K562 (cell line): ENCODE measurements around the gene RELL1. TPM values are rescaled to one million over a fixed set of nuclear protein-coding genes. Genes with fewer than 3 reads are reported as not detected.

Experiments used
- ATAC-seq: fragments of 200-7000 bp; cut with Tn5 transposase; 3 replicates; pipeline ENCODE4 v1.9.1; 2020; ENCODE audit warnings: moderate library complexity
- BruUV-seq: library from RNA; stranded (reverse); fragments of 400-500 nt; replicated peaks from 2 replicates; lab custom pipeline; 2021; lab: Mats Ljungman, UMichigan
- CTCF ChIA-PET: fragments of 300-600 bp; formaldehyde crosslinking; extraction: SDS; loops from one replicate; lab custom pipeline; 2021; ENCODE audit warnings: low intra/inter-chr PET ratio; lab: Yijun Ruan, JAX
- POLR2A ChIA-PET: fragments of 300-600, 350-650 bp; sonication (Branson Sonifier 250); formaldehyde crosslinking; extraction: SDS; loops from one replicate; lab custom pipeline; 2021; ENCODE audit warnings: antibody characterized with exemption, inconsistent platforms; lab: Yijun Ruan, JAX
- DNase-seq, 4 experiments: peaks; one replicate each; pipeline versions ENCODE4 v3.0.0 to v3.0.0-alpha.2; 2011 to 2018; ENCODE audit warnings: low spot score in 3 of 4, mixed read lengths in 3 of 4; ENCODE audit errors: extremely low read depth in 1 of 4
- FAIRE-seq: peaks from 2 replicates; lab custom pipeline; 2011; peaks lifted over from hg19 to GRCh38; lab: Jason Lieb, UNC
- H2AFZ ChIP-seq: 2 replicates; pipeline ENCODE4 v1.6.0; 2011; ENCODE audit warnings: low read depth, low read length, control low read depth, inconsistent platforms
- H3K27ac ChIP-seq: fragments of 200-600 bp; 3 replicates; pipeline ENCODE4 v1.8.0; 2011; ENCODE audit warnings: low read depth, mild to moderate bottlenecking, control low read depth, inconsistent platforms, low read length, moderate library complexity, mixed read lengths; ENCODE audit errors: extremely low read depth
- H3K27me3 ChIP-seq, 2 experiments: fragments of 300-600 bp in 1 of 2; 2 replicates in 1 of 2; 3 replicates in 1 of 2; pipeline versions ENCODE4 v1.6.0 to v1.8.0; 2011; ENCODE audit warnings: inconsistent platforms in 2 of 2, low read length in 2 of 2, mild to moderate bottlenecking in 1 of 2, mixed read lengths in 1 of 2, moderate library complexity in 1 of 2; ENCODE audit not compliant: control insufficient read depth in 2 of 2, insufficient read depth in 2 of 2
- H3K36me3 ChIP-seq: fragments of 300-600 bp; 3 replicates; pipeline ENCODE4 v1.8.0; 2011; ENCODE audit warnings: mild to moderate bottlenecking, low read length, inconsistent platforms; ENCODE audit not compliant: control insufficient read depth, insufficient read depth
- H3K4me1 ChIP-seq, 2 experiments: fragments of 200-600 bp in 1 of 2; replicated peaks in 1 of 2; 2 replicates in 1 of 2; 3 replicates in 1 of 2; pipeline versions ENCODE4 v1.5.1 to v1.8.0; 2011; ENCODE audit warnings: inconsistent platforms in 2 of 2, low read length in 2 of 2, mild to moderate bottlenecking in 1 of 2, mixed read lengths in 1 of 2, moderate library complexity in 1 of 2; ENCODE audit not compliant: control insufficient read depth in 2 of 2, insufficient read depth in 2 of 2
- H3K4me2 ChIP-seq: 2 replicates; pipeline ENCODE4 v1.6.1; 2011; ENCODE audit warnings: low read length, control low read depth, inconsistent platforms, mixed read lengths; ENCODE audit not compliant: insufficient read depth
- H3K4me3 ChIP-seq: fragments of 200-600 bp; sonication (generic), shearing (Covaris generic); 2 replicates; pipeline ENCODE4 v1.5.1; 2016; ENCODE audit warnings: control low read depth, inconsistent platforms
- H3K79me2 ChIP-seq: fragments of 200-600 bp; 3 replicates; pipeline ENCODE4 v1.8.0; 2011; ENCODE audit warnings: low read length, inconsistent platforms; ENCODE audit not compliant: control insufficient read depth, insufficient read depth
- H3K9ac ChIP-seq, 2 experiments: 2 replicates each; pipeline versions ENCODE4 v1.6.0 to v1.6.1; 2011; ENCODE audit warnings: low read depth in 2 of 2, low read length in 2 of 2, control low read depth in 1 of 2, inconsistent platforms in 1 of 2, mild to moderate bottlenecking in 1 of 2, mixed read lengths in 1 of 2; ENCODE audit not compliant: insufficient read depth in 1 of 2
- H3K9me1 ChIP-seq: one replicate; pipeline ENCODE4 v1.6.0; 2011; ENCODE audit warnings: inconsistent platforms, mild to moderate bottlenecking, low read length, moderate library complexity; ENCODE audit not compliant: control insufficient read depth, insufficient read depth
- H3K9me3 ChIP-seq: replicated peaks from 2 replicates; pipeline ENCODE4 v1.5.1; 2011; ENCODE audit warnings: low read depth, low read length, inconsistent platforms; ENCODE audit not compliant: control insufficient read depth, insufficient read depth
- H4K20me1 ChIP-seq: replicated peaks from 2 replicates; pipeline ENCODE4 v1.6.1; 2011; ENCODE audit warnings: low read length, inconsistent platforms, mixed read lengths; ENCODE audit not compliant: control insufficient read depth, insufficient read depth
- BCLAF1 ChIP-seq, 2 experiments: fragments of 450-650 bp in 1 of 2; IDR thresholded peaks; 2 replicates each; pipeline ENCODE4 v1.6.1; 2011 to 2017; ENCODE audit warnings: low read depth in 2 of 2, antibody characterized with exemption in 1 of 2, borderline replicate concordance in 1 of 2, low read length in 1 of 2, mild to moderate bottlenecking in 1 of 2, mixed read lengths in 1 of 2; ENCODE audit not compliant: control insufficient read depth in 1 of 2
- MBD2 ChIP-seq: sonication (generic); IDR thresholded peaks from 2 replicates; pipeline ENCODE4 v1.6.1; 2016; ENCODE audit warnings: low read depth, borderline replicate concordance
- ZNF197 ChIP-seq: fragments of 200-800 bp; sonication (Bioruptor generic); IDR thresholded peaks from 2 replicates; pipeline ENCODE4 v1.6.1; 2016; ENCODE audit warnings: low read depth, missing genetic modification characterization, missing compliant biosample characterization
- WGBS: fragments of 100-300 bp; shearing (Covaris generic); methylation state at CpG from one replicate; pipeline ENCODE4 v1.1.6; 2016; ENCODE audit warnings: low coverage, mixed read lengths; ENCODE audit not compliant: insufficient coverage; ENCODE audit errors: missing lambda C conversion rate; 5-methylcytosine and 5-hydroxymethylcytosine counted together
- in situ Hi-C: fragments of 300-500 bp; cut with MboI; formaldehyde crosslinking; loops from 4 replicates; pipeline ENCODE4 v1.15.0; 2018; ENCODE audit warnings: inconsistent platforms, mixed read lengths
- intact Hi-C: fragments of 100-400 bp; cut with micrococcal nuclease; formaldehyde crosslinking; loops from 2 replicates; pipeline ENCODE4 v1.14.2; 2022
- polyA plus RNA-seq, 8 experiments: library from polyadenylated mRNA; depleted of rRNA in 4 of 8; stranded (reverse) in 5 of 8; unstranded in 3 of 8; fragments of >200 nt; fragmentation: Nextera tagmentation in 2 of 8; fragmentation: Illumina TruSeq in 1 of 8; extraction: Ambion mirVana in 2 of 8; extraction: Trizol in 1 of 8; gene quantifications; 2 replicates each; pipeline versions ENCODE4 v1.2.1 to v1.2.3, GENCODE V29; 2011 to 2014; ENCODE audit warnings: inconsistent platforms in 1 of 8, missing spikeins in 1 of 8
- total RNA-seq, 7 experiments: library from RNA; depleted of rRNA in 6 of 7; stranded (reverse); fragments of >200 nt in 6 of 7; fragmentation: Illumina TruSeq in 2 of 7; extraction: Trizol in 2 of 7; gene quantifications; 2 replicates each; pipeline versions ENCODE4 v1.2.1 to v1.2.3, GENCODE V29; 2011 to 2021; ENCODE audit warnings: low replicate concordance in 1 of 7
- TF ChIP-seq, protein P1 (sequence below): fragments of 450-650 bp; conservative IDR thresholded peaks from 2 replicates; pipeline ENCODE4 v1.6.1; 2016; ENCODE audit warnings: missing genetic modification characterization, low read depth, mild to moderate bottlenecking, missing compliant biosample characterization, moderate library complexity
- TF ChIP-seq, protein P2 (sequence below): fragments of 450-650 bp; IDR thresholded peaks from 2 replicates; pipeline ENCODE4 v1.6.1; 2016; ENCODE audit warnings: borderline replicate concordance
- TF ChIP-seq, protein P3 (sequence below): fragments of 250-450 bp; sonication (Bioruptor Pico); IDR thresholded peaks from 2 replicates; pipeline ENCODE4 v1.8.0; 2021; ENCODE audit warnings: moderate library complexity, mild to moderate bottlenecking, inconsistent platforms

RELL1 gene
- total and polyA plus RNA-seq, 9 of the 15 experiments (the other 6 are each of a cell fraction or from before 2014, with no cell fraction given) = 0.06 to 3.5 (median 1.7) TPM; not detected in 1

- H2AFZ ChIP-seq = no peak overlapping the region
- no peaks in the 10 kb centered on the region for H3K79me2 ChIP-seq
- no peak overlapping the region for H3K4me3 ChIP-seq
- 0 out of 5 replicates have a peak, but pooled peaks cover 0 to 3% of the 10 kb centered on the region in 2 experiments for H3K4me1 ChIP-seq
- BruUV-seq = no TSS peak
- in situ Hi-C loops = no loop called here
- H3K9me3 ChIP-seq = no peaks in the 10 kb centered on the region
- no peaks in the 10 kb centered on the region for H3K36me3 ChIP-seq
- no peak for ATAC-seq
- H3K27me3 ChIP-seq = no peaks in the 10 kb centered on the region; a peak in 1 of 5 replicates
- POLR2A ChIA-PET = no interaction called here
- CTCF ChIA-PET = no interaction called here
- no peak for DNase-seq
- intact Hi-C loops = loop anchor here (10.0 kb wide), 1 partner anchor 78 kb away; the partner anchor contains the start of gene RELL1
- no peak for FAIRE-seq
- no peak overlapping the region for H3K27ac ChIP-seq
- H4K20me1 ChIP-seq = no peaks in the 10 kb centered on the region
- H3K4me2 ChIP-seq = no peak overlapping the region
- 0% methylated on average over 5 of the region's 5 CpGs for WGBS
- no peak for TF ChIP-seq ZNF197 (CRISPR knock-in tag)
- no peaks in the 10 kb centered on the region for H3K9me1 ChIP-seq
- H3K9ac ChIP-seq = no peak overlapping the region
Observed at GRCh38 chr4:37607018-37607417, 79.2 kb downstream of the RELL1 start.

GRCh38 chr4:37605843-37606565, 80.2 kb downstream of the RELL1 start:
- H2AFZ ChIP-seq = no peak overlapping the region
- H3K9ac ChIP-seq = no peak overlapping the region
- 0 out of 5 replicates have a peak, but pooled peaks cover 0 to 3% of the 10 kb centered on the region in 2 experiments for H3K4me1 ChIP-seq
- no peaks in the 10 kb centered on the region for H3K36me3 ChIP-seq
- no TSS peak for BruUV-seq
- no peak overlapping the region for H3K4me2 ChIP-seq
- H3K27me3 ChIP-seq = no peaks in the 10 kb centered on the region; a peak in 1 of 5 replicates
- no peaks in the 10 kb centered on the region for H3K9me3 ChIP-seq
- ChIA-PET CTCF (interaction anchor here (0.5 kb wide), 1 partner anchor 372 kb away, joined by 3 read pairs; no protein-coding TSS in a partner anchor), POLR2A (no interaction called here)
- no peaks in the 10 kb centered on the region for H3K9me1 ChIP-seq
- no peaks in the 10 kb centered on the region for H4K20me1 ChIP-seq
- no peak for ATAC-seq
- no peaks in the 10 kb centered on the region for H3K79me2 ChIP-seq
- no peak overlapping the region for H3K27ac ChIP-seq
- in situ Hi-C loops (no loop called here), intact Hi-C loops (loop anchor here (10.0 kb wide), 1 partner anchor 79 kb away; the partner anchor contains the start of gene RELL1)
- no peak overlapping the region for H3K4me3 ChIP-seq
- no peak for FAIRE-seq
- DNase-seq = no peak
- TF ChIP-seq, protein P1, sequence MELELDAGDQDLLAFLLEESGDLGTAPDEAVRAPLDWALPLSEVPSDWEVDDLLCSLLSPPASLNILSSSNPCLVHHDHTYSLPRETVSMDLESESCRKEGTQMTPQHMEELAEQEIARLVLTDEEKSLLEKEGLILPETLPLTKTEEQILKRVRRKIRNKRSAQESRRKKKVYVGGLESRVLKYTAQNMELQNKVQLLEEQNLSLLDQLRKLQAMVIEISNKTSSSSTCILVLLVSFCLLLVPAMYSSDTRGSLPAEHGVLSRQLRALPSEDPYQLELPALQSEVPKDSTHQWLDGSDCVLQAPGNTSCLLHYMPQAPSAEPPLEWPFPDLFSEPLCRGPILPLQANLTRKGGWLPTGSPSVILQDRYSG (tag) = no peak
- TF ChIP-seq MBD2 = no peak
- TF ChIP-seq, protein P2, sequence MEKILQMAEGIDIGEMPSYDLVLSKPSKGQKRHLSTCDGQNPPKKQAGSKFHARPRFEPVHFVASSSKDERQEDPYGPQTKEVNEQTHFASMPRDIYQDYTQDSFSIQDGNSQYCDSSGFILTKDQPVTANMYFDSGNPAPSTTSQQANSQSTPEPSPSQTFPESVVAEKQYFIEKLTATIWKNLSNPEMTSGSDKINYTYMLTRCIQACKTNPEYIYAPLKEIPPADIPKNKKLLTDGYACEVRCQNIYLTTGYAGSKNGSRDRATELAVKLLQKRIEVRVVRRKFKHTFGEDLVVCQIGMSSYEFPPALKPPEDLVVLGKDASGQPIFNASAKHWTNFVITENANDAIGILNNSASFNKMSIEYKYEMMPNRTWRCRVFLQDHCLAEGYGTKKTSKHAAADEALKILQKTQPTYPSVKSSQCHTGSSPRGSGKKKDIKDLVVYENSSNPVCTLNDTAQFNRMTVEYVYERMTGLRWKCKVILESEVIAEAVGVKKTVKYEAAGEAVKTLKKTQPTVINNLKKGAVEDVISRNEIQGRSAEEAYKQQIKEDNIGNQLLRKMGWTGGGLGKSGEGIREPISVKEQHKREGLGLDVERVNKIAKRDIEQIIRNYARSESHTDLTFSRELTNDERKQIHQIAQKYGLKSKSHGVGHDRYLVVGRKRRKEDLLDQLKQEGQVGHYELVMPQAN = no peak
- TF ChIP-seq, protein P3, sequence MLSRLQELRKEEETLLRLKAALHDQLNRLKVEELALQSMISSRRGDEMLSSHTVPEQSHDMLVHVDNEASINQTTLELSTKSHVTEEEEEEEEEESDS (CRISPR knock-in tag) = no peak
- TF ChIP-seq BCLAF1 (IDR thresholded peaks at IDR 0.05; ENCODE audit: borderline replicate concordance in 1 of 2, control insufficient read depth in 1 of 2, low read depth in 2 of 2, low read length in 1 of 2) = peak in 1 of 2 experiments; percentile 26; a peak in 1 of 4 replicates
